ENCODE measurements around the gene PCNX3.

The PCNX3 gene

GRCh38 chr11:65627202-65627601 lies 11.6 kb downstream of the PCNX3 start:
- no peak for DNase-seq (ENCODE audit: low read depth)
- H3K4me3 ChIP-seq (ENCODE audit: low read length): no peak overlapping the region
- no peak for TF ChIP-seq CTCF (IDR thresholded peaks at IDR 0.05; ENCODE audit: insufficient read depth, low read depth, low read length, missing control alignments)

- no peak for DNase-seq (ENCODE audit: low read depth)
- no peak overlapping the region for H3K4me3 ChIP-seq (ENCODE audit: low read length)
- no peak for TF ChIP-seq CTCF (IDR thresholded peaks at IDR 0.05; ENCODE audit: insufficient read depth, low read depth, low read length, missing control alignments)
These were observed 14.0 kb downstream of the PCNX3 start for GRCh38 chr11:65629579-65629978.

- no peak for TF ChIP-seq CTCF (IDR thresholded peaks at IDR 0.05; ENCODE audit: insufficient read depth, low read depth, low read length, missing control alignments)
- H3K4me3 ChIP-seq (ENCODE audit: low read length): no peak overlapping the region
- DNase-seq (ENCODE audit: low read depth): no peak
These were observed 14.6 kb downstream of the PCNX3 start for GRCh38 chr11:65630215-65630614.

- DNase-seq (ENCODE audit: low read depth): no peak
- H3K4me3 ChIP-seq (ENCODE audit: low read length): no peak overlapping the region
- no peak for TF ChIP-seq CTCF (IDR thresholded peaks at IDR 0.05; ENCODE audit: insufficient read depth, low read depth, low read length, missing control alignments)
These were observed 18.0 kb downstream of the PCNX3 start for GRCh38 chr11:65633390-65634108.

GRCh38 chr11:65634109-65634436 lies 18.5 kb downstream of the PCNX3 start:
- no peak for DNase-seq (ENCODE audit: low read depth)
- no peak for TF ChIP-seq CTCF (IDR thresholded peaks at IDR 0.05; ENCODE audit: insufficient read depth, low read depth, low read length, missing control alignments)
- no peak overlapping the region for H3K4me3 ChIP-seq (ENCODE audit: low read length)

- DNase-seq (ENCODE audit: low read depth): no peak
- no peak for TF ChIP-seq CTCF (IDR thresholded peaks at IDR 0.05; ENCODE audit: insufficient read depth, low read depth, low read length, missing control alignments)
- no peak overlapping the region for H3K4me3 ChIP-seq (ENCODE audit: low read length)
These were observed 18.9 kb downstream of the PCNX3 start for GRCh38 chr11:65634440-65634839.
